ENCODE measurements around the gene SLC25A21. TPM values are rescaled to one million over a fixed set of nuclear protein-coding genes. Genes with fewer than 3 reads are reported as not detected.

SLC25A21 gene
- total and polyA plus RNA-seq, 2 donors (not counting 1 experiment from before 2014, with no cell fraction given) = 0.50 to 0.62 TPM

- peak; percentile 28 to 41 for DNase-seq (ENCODE audit: low read depth in 2 of 2)
- Histone ChIP-seq H3K4me1 (ENCODE audit: control insufficient read depth, extremely low read depth, insufficient read depth, low read length) (no peaks in the 10 kb centered on the region), H3K9me3 (ENCODE audit: control insufficient read depth, insufficient read depth, low read depth, low read length) (no peaks in the 10 kb centered on the region), H2AFZ (ENCODE audit: low read length) (no peak overlapping the region), H3K4me3 (replicated peaks in 1 of 4; ENCODE audit: control extremely low read depth in 1 of 4, insufficient read depth in 1 of 4, low read depth in 3 of 4, low read length in 4 of 4) (no peak overlapping the region), H3K4me2 (ENCODE audit: extremely low read depth, insufficient read depth, low read length) (no peak overlapping the region), H3K9ac (ENCODE audit: insufficient read depth, low read length) (no peak overlapping the region), H3K36me3 (ENCODE audit: control insufficient read depth, insufficient read depth, low read length) (no peaks in the 10 kb centered on the region), H3K79me2 (ENCODE audit: control insufficient read depth, insufficient read depth, low read length) (no peaks in the 10 kb centered on the region), H3K27ac (ENCODE audit: insufficient read depth, low read length) (no peak overlapping the region), H4K20me1 (ENCODE audit: control insufficient read depth, extremely low read depth, insufficient read depth, low read length) (no peaks in the 10 kb centered on the region), H3K27me3 (ENCODE audit: control insufficient read depth, insufficient read depth, low read length) (no peaks in the 10 kb centered on the region)
- TF ChIP-seq CTCF (conservative IDR thresholded peaks at IDR 0.05 in 1 of 2, IDR thresholded peaks at IDR 0.05 in 1 of 2; ENCODE audit: low read depth in 1 of 2, low read length in 2 of 2) = no peak
- TF ChIP-seq EZH2 (IDR thresholded peaks at IDR 0.05; ENCODE audit: low read length, missing control alignments) = no peak
These were observed 319.3 kb downstream of the SLC25A21 start for GRCh38 chr14:36852981-36853691.

- Histone ChIP-seq H3K79me2 (ENCODE audit: control insufficient read depth, insufficient read depth, low read length) (no peaks in the 10 kb centered on the region), H3K4me3 (replicated peaks in 1 of 4; ENCODE audit: control extremely low read depth in 1 of 4, insufficient read depth in 1 of 4, low read depth in 3 of 4, low read length in 4 of 4) (no peak overlapping the region), H3K4me1 (ENCODE audit: control insufficient read depth, extremely low read depth, insufficient read depth, low read length) (no peaks in the 10 kb centered on the region), H3K36me3 (ENCODE audit: control insufficient read depth, insufficient read depth, low read length) (no peaks in the 10 kb centered on the region), H3K27me3 (ENCODE audit: control insufficient read depth, insufficient read depth, low read length) (no peaks in the 10 kb centered on the region), H3K9ac (ENCODE audit: insufficient read depth, low read length) (no peak overlapping the region), H4K20me1 (ENCODE audit: control insufficient read depth, extremely low read depth, insufficient read depth, low read length) (no peaks in the 10 kb centered on the region), H3K27ac (ENCODE audit: insufficient read depth, low read length) (no peak overlapping the region), H3K4me2 (ENCODE audit: extremely low read depth, insufficient read depth, low read length) (no peak overlapping the region), H3K9me3 (ENCODE audit: control insufficient read depth, insufficient read depth, low read depth, low read length) (no peaks in the 10 kb centered on the region), H2AFZ (ENCODE audit: low read length) (no peak overlapping the region)
- TF ChIP-seq CTCF (conservative IDR thresholded peaks at IDR 0.05 in 1 of 2, IDR thresholded peaks at IDR 0.05 in 1 of 2; ENCODE audit: low read depth in 1 of 2, low read length in 2 of 2) = no peak
- no peak for TF ChIP-seq EZH2 (IDR thresholded peaks at IDR 0.05; ENCODE audit: low read length, missing control alignments)
- DNase-seq (ENCODE audit: low read depth in 2 of 2) = no peak
These were observed 324.2 kb downstream of the SLC25A21 start for GRCh38 chr14:36848213-36848612.

DNA sequence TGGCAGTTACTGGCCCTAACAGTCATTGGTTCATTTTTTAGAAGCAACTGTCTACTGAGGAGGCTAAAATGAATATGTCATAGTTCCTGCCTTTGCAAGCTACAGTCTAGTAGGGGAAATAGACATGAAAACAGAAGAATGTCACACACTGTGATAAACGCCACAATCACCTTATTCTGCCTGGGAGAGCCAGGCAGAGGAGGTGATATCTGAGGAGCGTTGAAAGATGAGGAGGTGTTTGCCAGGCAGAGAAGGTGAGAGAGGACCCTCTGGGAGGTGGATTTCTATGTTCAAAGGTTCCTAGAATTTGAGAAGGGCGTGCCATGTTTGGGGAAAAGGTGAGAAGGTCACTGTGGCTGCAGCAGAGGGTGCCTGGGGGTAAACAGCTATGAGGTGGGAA is 325.0 kb downstream of the SLC25A21 start:
- no peaks in the 10 kb centered on the region for H3K27me3 ChIP-seq (ENCODE audit: control insufficient read depth, insufficient read depth, low read length)
- TF ChIP-seq CTCF (conservative IDR thresholded peaks at IDR 0.05 in 1 of 2, IDR thresholded peaks at IDR 0.05 in 1 of 2; ENCODE audit: low read depth in 1 of 2, low read length in 2 of 2) = no peak
- no peak for TF ChIP-seq EZH2 (IDR thresholded peaks at IDR 0.05; ENCODE audit: low read length, missing control alignments)

More for the DNA sequence above, 325.0 kb downstream of the SLC25A21 start:
- Histone ChIP-seq H3K9ac (ENCODE audit: insufficient read depth, low read length) (no peak overlapping the region), H3K4me2 (ENCODE audit: extremely low read depth, insufficient read depth, low read length) (no peak overlapping the region), H3K4me3 (replicated peaks in 1 of 4; ENCODE audit: control extremely low read depth in 1 of 4, insufficient read depth in 1 of 4, low read depth in 3 of 4, low read length in 4 of 4) (no peak overlapping the region), H3K9me3 (ENCODE audit: control insufficient read depth, insufficient read depth, low read depth, low read length) (no peaks in the 10 kb centered on the region), H3K36me3 (ENCODE audit: control insufficient read depth, insufficient read depth, low read length) (no peaks in the 10 kb centered on the region), H4K20me1 (ENCODE audit: control insufficient read depth, extremely low read depth, insufficient read depth, low read length) (no peaks in the 10 kb centered on the region), H3K79me2 (ENCODE audit: control insufficient read depth, insufficient read depth, low read length) (no peaks in the 10 kb centered on the region), H3K4me1 (ENCODE audit: control insufficient read depth, extremely low read depth, insufficient read depth, low read length) (no peaks in the 10 kb centered on the region), H3K27ac (ENCODE audit: insufficient read depth, low read length) (no peak overlapping the region), H2AFZ (ENCODE audit: low read length) (no peak overlapping the region)
- no peak for DNase-seq (ENCODE audit: low read depth in 2 of 2)
